Cardiac fibroblast (primary cell): ENCODE results near the gene ACOXL.

Experiments used
- DNase-seq, 2 donors: peaks; one replicate each; pipeline versions ENCODE4 v3.0.0 to v3.0.0-alpha.2; 2010; ENCODE audit warnings: low read depth in 2 of 2
- H3K4me3 ChIP-seq, 2 donors: replicated peaks in 1 of 2; 1 replicate in 1 of 2; 2 replicates in 1 of 2; pipeline ENCODE4 v1.5.1; 2011; ENCODE audit warnings: low read depth in 2 of 2, low read length in 2 of 2, mild to moderate bottlenecking in 2 of 2, moderate library complexity in 1 of 2
- TF ChIP-seq, protein P1 (sequence below): IDR thresholded peaks from one replicate; pipeline ENCODE4 v1.5.1; 2011; ENCODE audit warnings: low read depth, mild to moderate bottlenecking, low read length, inconsistent platforms

ACOXL gene

DNA sequence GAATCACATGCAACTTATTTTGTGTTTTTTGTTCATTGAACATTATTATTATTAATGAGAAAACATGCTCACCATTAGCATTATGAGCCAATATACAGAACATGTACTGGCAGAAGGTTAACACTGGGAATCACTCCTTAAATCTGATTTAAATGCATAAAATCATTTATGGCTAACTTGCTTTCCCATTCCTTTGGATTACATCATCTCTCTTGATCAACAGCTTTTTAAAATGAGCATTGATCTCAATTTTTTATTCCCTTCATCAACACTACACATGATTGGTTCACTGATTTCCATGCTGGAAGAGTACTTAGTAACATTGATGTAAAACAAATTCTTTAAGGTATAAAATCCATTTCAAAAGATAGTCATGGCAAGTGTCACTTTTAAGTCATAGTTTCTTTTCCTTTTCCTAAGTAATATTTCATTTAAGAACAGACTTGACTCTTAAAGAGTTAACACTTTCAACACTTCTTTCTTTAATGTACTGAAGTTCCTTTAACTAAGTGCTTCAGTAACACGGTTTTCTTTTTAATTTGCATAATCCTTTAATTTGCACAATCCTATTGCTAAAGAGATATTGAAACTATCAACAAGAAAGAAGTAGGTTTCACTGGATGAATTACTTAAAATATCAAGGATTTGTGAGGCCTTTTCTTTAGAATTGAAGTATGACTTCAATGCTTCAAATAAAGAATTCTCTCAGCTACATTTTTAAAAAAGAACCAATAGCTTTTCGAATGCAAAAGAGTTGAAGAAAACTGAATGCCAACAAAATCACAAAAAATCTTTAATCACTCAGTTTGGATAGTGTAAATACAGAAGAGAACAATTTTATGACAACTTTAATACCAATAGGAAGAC, 29.6 kb upstream of the ACOXL start:
- TF ChIP-seq, protein P1, sequence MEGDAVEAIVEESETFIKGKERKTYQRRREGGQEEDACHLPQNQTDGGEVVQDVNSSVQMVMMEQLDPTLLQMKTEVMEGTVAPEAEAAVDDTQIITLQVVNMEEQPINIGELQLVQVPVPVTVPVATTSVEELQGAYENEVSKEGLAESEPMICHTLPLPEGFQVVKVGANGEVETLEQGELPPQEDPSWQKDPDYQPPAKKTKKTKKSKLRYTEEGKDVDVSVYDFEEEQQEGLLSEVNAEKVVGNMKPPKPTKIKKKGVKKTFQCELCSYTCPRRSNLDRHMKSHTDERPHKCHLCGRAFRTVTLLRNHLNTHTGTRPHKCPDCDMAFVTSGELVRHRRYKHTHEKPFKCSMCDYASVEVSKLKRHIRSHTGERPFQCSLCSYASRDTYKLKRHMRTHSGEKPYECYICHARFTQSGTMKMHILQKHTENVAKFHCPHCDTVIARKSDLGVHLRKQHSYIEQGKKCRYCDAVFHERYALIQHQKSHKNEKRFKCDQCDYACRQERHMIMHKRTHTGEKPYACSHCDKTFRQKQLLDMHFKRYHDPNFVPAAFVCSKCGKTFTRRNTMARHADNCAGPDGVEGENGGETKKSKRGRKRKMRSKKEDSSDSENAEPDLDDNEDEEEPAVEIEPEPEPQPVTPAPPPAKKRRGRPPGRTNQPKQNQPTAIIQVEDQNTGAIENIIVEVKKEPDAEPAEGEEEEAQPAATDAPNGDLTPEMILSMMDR, result no peak
- DNase-seq, result no peak
- H3K4me3 ChIP-seq, result no peak overlapping the region

DNA sequence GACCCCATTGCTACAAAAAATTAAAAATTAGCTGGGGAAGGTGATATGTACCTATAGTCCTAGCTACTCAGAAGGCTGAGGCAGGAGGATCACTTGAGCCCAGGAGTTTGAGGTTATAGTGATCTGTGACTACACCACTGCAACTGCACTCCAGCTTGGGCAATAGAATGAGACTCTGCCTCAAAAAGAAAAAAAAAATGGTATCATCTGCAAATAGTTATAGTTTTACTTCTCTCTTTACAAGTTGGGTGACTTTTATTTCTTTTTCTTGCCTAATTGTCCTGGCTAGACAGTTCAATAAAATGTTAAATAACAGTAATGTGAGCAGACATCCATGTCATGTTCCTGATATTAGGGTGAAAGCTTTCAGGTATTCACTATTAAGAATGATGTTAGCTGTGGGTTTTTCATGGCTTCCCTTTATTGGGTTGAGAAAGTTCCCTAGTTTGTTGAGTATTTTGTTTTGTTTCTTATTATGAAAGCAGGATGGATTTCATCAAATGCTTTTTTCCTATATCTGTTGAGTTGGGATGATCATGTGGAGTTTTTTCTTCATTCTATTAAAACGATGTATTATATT, 24.9 kb upstream of the ACOXL start:
- TF ChIP-seq, protein P1, result no peak
- no peak for DNase-seq
- H3K4me3 ChIP-seq, result no peak overlapping the region

DNA sequence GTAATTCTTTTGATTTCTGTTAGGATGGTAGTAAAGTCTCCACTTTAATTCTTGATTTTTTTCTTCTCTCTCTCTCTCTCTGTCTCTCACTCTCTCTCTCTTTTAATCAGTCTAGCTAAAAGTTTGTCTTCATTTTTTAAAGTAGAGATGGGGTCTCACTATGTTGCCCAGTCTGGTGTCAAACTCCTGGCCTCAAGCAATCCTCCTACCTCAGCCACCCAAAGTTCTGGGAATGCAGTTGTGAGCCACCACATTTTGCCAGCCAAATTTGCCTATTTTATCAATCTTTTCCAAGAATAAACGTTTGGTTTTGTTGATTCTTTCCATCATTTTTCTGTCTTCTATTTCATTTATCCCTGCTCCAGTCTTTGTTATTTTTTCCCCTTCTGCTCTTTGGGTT, 23.9 kb upstream of the ACOXL start:
- DNase-seq, result no peak
- TF ChIP-seq, protein P1, result no peak

DNA sequence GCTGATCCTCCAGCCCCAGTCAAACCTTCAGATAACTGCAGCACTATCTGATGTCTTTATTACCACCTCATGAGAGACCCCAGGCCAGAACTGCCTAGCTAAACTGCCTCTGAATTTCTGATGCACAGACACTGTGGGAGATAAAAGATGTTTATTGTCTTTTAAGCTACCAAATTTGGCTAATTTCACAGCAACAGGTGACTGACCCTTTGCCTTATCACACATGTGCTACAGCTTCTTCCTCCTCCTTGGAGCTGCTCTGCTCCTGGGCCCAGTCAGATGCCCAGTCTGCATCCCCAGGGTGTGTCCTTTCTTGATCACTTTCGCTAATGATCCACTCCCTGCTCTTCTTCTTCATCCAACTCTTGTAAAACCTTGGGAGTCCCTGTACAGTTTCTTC, 19.6 kb upstream of the ACOXL start:
- TF ChIP-seq, protein P1, result no peak
- no peak for DNase-seq
- no peak overlapping the region for H3K4me3 ChIP-seq

More for the DNA sequence above, 23.9 kb upstream of the ACOXL start:
- no peak overlapping the region for H3K4me3 ChIP-seq

DNA sequence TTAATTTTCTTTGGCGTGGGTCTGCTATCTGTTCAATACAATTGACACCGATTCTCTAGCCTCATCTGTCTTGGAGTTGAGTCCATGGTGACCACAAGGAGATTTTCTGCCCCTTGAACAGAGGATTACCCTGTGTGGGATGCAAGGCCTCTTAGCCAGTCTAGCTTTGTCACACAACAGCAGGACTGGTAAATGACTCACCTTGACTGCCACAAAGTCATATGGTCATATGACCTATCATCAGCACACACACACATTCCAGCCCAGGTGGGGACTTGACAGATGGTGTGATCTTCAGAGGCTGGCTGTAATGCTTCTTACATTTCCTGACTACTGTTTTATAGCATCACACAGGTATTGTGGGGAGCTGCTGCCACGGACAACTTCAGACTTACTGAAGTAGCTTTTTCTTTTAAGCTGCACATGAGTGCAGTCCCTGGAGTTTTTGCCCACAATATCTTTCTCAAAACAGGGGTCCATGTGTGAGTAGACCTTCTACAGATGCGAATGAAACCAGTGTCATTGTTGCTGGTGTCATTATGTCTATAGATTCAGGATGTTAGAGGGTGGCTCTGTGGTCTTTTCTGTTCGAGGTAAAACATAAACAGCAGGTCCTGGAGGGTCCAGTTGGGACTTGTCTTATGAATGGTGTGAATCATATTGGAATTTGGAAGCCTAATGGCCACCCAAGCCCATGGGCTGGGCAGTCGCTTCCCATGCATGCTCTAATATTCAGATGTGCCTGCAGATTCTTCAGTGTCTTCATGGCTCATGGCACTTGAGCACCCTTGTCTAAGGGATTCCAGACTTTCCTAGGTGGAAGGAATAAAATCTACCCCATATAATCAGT, 18.6 kb upstream of the ACOXL start:
- no peak for DNase-seq
- TF ChIP-seq, protein P1, result no peak
- H3K4me3 ChIP-seq, result no peak overlapping the region

DNA sequence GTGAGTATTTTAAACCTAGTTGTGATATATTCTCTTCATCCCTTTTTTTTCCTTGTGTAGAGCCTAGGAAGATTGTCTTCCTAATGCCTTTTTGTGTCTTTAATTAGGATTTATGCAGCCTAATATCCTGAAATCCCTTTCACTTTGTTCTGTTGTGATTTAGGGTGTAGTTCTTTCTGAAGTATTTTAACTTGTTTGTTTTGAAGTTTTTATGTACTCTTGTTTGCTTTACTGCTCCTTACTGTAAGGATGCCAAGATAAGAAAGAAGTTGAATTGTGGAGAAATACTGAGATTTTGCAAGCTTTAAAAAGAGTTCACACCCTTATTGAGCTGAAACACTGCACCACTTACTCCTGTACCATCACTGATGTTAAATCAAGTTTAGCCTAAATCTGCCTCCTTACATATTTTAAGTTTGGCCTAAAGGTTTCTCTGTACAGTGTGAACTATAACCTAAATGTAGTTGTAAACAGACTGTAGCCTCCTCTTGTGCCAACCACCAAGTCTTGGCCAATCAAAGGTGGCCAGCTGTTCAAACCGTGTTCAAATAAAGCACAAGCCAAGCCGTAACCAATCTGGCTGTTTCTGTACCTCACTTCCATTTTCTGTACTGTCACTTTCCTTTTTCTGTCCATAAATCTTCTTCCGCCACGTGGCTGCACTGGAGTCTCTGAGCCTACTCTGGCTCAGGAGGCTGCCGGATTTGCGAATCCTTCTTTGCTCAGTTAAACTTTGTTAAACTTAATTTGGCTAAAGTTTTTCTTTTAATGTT, 17.7 kb upstream of the ACOXL start:
- TF ChIP-seq, protein P1, result no peak
- no peak for DNase-seq
- no peak overlapping the region for H3K4me3 ChIP-seq
